ENCODE results near the gene PSMB3.
A peak's percentile ranks its signal among the peaks of the same experiment; 100 is the strongest.
"Not testable (repeated sequence)": the region's sequence is repeated elsewhere in the genome, so short reads cannot be mapped to it uniquely, and the experiment has no call there.

Gene PSMB3

GRCh38 chr17:38716368-38717005 lies 36.1 kb upstream of the PSMB3 start:
- DNase-seq (ENCODE audit: low spot score), result no peak

- no peak for DNase-seq (ENCODE audit: low spot score)
Observed at GRCh38 chr17:38717139-38717745, 35.3 kb upstream of the PSMB3 start.

- DNase-seq (ENCODE audit: low spot score), result no peak
Observed at GRCh38 chr17:38719289-38719942, 33.1 kb upstream of the PSMB3 start.

- no peak for DNase-seq (ENCODE audit: low spot score)
Observed at GRCh38 chr17:38719943-38720641, 32.4 kb upstream of the PSMB3 start.

GRCh38 chr17:38720941-38721340 lies 31.6 kb upstream of the PSMB3 start:
- DNase-seq (ENCODE audit: low spot score), result no peak

- no peak for DNase-seq (ENCODE audit: low spot score)
Observed at GRCh38 chr17:38721802-38722201, 30.7 kb upstream of the PSMB3 start.

- DNase-seq (ENCODE audit: low spot score), result no peak
Observed at GRCh38 chr17:38724337-38724988, 28.1 kb upstream of the PSMB3 start.

- no peak for DNase-seq (ENCODE audit: low spot score)
Observed at GRCh38 chr17:38725066-38725465, 27.5 kb upstream of the PSMB3 start.

- not testable (repeated sequence) for DNase-seq (ENCODE audit: low spot score)
Observed at GRCh38 chr17:38726145-38726544, 26.4 kb upstream of the PSMB3 start.

GRCh38 chr17:38727736-38728135 lies 24.8 kb upstream of the PSMB3 start:
- peak; percentile 22 for DNase-seq (ENCODE audit: low spot score)

GRCh38 chr17:38728290-38728831 lies 24.2 kb upstream of the PSMB3 start:
- DNase-seq (ENCODE audit: low spot score), result peak; percentile 71

GRCh38 chr17:38729368-38729885 lies 23.1 kb upstream of the PSMB3 start:
- no peak for DNase-seq (ENCODE audit: low spot score)

- peak; percentile 90 for DNase-seq (ENCODE audit: low spot score)
Observed at GRCh38 chr17:38729886-38730525, 22.5 kb upstream of the PSMB3 start, which contains the start of gene CISD3. Gene CISD3, plus strand, starts transcription at chr17:38730341. Its CDS starts 18 bp downstream, at chr17:38730359.

- DNase-seq (ENCODE audit: low spot score), result peak; percentile 39
Observed at GRCh38 chr17:38730526-38731379, 21.8 kb upstream of the PSMB3 start.

- DNase-seq (ENCODE audit: low spot score), result no peak
Observed at GRCh38 chr17:38731526-38732294, 20.8 kb upstream of the PSMB3 start.

GRCh38 chr17:38732376-38733281 lies 19.9 kb upstream of the PSMB3 start:
- no peak for DNase-seq (ENCODE audit: low spot score)

GRCh38 chr17:38733282-38733981 lies 19.1 kb upstream of the PSMB3 start:
- no peak for DNase-seq (ENCODE audit: low spot score)

Data from NAMALWA (cell line).